Mesenchymal stem cell (in vitro differentiated cells and primary cell): ENCODE data around the gene MPZL1.

Source experiments
- DNase-seq: peaks from one replicate; pipeline ENCODE4 v3.0.0-alpha.2; 2013
- H2AFZ ChIP-seq: one replicate; pipeline ENCODE4 v1.6.1; 2013; ENCODE audit warnings: low read depth, mild to moderate bottlenecking, control low read depth, inconsistent platforms, low read length, moderate library complexity
- H2AK5ac ChIP-seq: 2 replicates; pipeline ENCODE4 v1.6.1; 2013; ENCODE audit warnings: low read length, moderate library complexity, mild to moderate bottlenecking, inconsistent platforms; ENCODE audit not compliant: severe bottlenecking
- H2BK120ac ChIP-seq: one replicate; pipeline ENCODE4 v1.6.1; 2013; ENCODE audit warnings: low read depth, mild to moderate bottlenecking, inconsistent platforms, low read length, moderate library complexity
- H2BK12ac ChIP-seq, 2 experiments: one replicate each; pipeline ENCODE4 v1.6.1; 2013; ENCODE audit warnings: inconsistent platforms in 2 of 2, low read length in 2 of 2, mild to moderate bottlenecking in 2 of 2, moderate library complexity in 2 of 2, control low read depth in 1 of 2
- H2BK15ac ChIP-seq: one replicate; pipeline ENCODE4 v1.6.1; 2013; ENCODE audit warnings: mild to moderate bottlenecking, low read depth, inconsistent platforms; ENCODE audit not compliant: poor library complexity, severe bottlenecking
- H2BK5ac ChIP-seq: 2 replicates; pipeline ENCODE4 v1.6.1; 2013; ENCODE audit warnings: low read depth, mild to moderate bottlenecking, low read length, control low read depth, inconsistent platforms; ENCODE audit not compliant: poor library complexity, severe bottlenecking
- H3K14ac ChIP-seq, 2 experiments: one replicate each; pipeline ENCODE4 v1.6.1; 2013; ENCODE audit warnings: inconsistent platforms in 2 of 2, low read length in 2 of 2, control low read depth in 1 of 2, mild to moderate bottlenecking in 1 of 2, moderate library complexity in 1 of 2
- H3K18ac ChIP-seq, 2 experiments: one replicate each; pipeline ENCODE4 v1.6.1; 2013; ENCODE audit warnings: inconsistent platforms in 2 of 2, low read length in 2 of 2, control low read depth in 1 of 2, low read depth in 1 of 2, mild to moderate bottlenecking in 1 of 2
- H3K23ac ChIP-seq, 2 experiments: one replicate each; pipeline ENCODE4 v1.6.1; 2013; ENCODE audit warnings: inconsistent platforms in 2 of 2, low read length in 2 of 2, mild to moderate bottlenecking in 2 of 2, moderate library complexity in 2 of 2, control low read depth in 1 of 2
- H3K27ac ChIP-seq: 2 replicates; pipeline ENCODE4 v1.5.1; 2013; ENCODE audit warnings: mild to moderate bottlenecking, moderate library complexity, low read length, control low read depth, inconsistent platforms; ENCODE audit not compliant: poor library complexity, severe bottlenecking
- H3K27me3 ChIP-seq, 2 experiments: 2 replicates each; pipeline versions ENCODE4 v1.6.1 to v1.7.0; 2013; ENCODE audit warnings: low read length in 2 of 2, mild to moderate bottlenecking in 2 of 2, moderate library complexity in 2 of 2, control low read depth in 1 of 2, inconsistent platforms in 1 of 2; ENCODE audit not compliant: control insufficient read depth in 1 of 2, insufficient read depth in 1 of 2
- H3K36me3 ChIP-seq, 2 experiments: 2 replicates each; pipeline versions ENCODE4 v1.6.1 to v1.7.0; 2013; ENCODE audit warnings: low read length in 2 of 2, control low read depth in 1 of 2, inconsistent platforms in 1 of 2, low read depth in 1 of 2, mild to moderate bottlenecking in 1 of 2; ENCODE audit not compliant: insufficient read depth in 2 of 2, control insufficient read depth in 1 of 2
- H3K4ac ChIP-seq, 2 experiments: one replicate each; pipeline ENCODE4 v1.6.1; 2013; ENCODE audit warnings: inconsistent platforms in 2 of 2, low read length in 2 of 2, mild to moderate bottlenecking in 2 of 2, moderate library complexity in 2 of 2, control low read depth in 1 of 2, low read depth in 1 of 2
- H3K4me1 ChIP-seq: 2 replicates; pipeline ENCODE4 v1.6.1; 2013; ENCODE audit warnings: low read depth, low read length, control low read depth; ENCODE audit not compliant: control insufficient read depth, insufficient read depth
- H3K4me2 ChIP-seq: 2 replicates; pipeline ENCODE4 v1.6.1; 2013; ENCODE audit warnings: low read length, mild to moderate bottlenecking, inconsistent platforms; ENCODE audit not compliant: poor library complexity, severe bottlenecking
- H3K4me3 ChIP-seq, 2 experiments: 2 replicates each; pipeline versions ENCODE4 v1.5.1 to v1.7.0; 2013; ENCODE audit warnings: low read length in 2 of 2, mild to moderate bottlenecking in 2 of 2, control low read depth in 1 of 2, low read depth in 1 of 2; ENCODE audit not compliant: insufficient read depth in 1 of 2
- H3K79me1 ChIP-seq: replicated peaks from 2 replicates; pipeline ENCODE4 v1.6.1; 2013; ENCODE audit warnings: mild to moderate bottlenecking, control low read depth, low read length, inconsistent platforms; ENCODE audit not compliant: poor library complexity, severe bottlenecking
- H3K9ac ChIP-seq: 2 replicates; pipeline ENCODE4 v1.7.0; 2013; ENCODE audit warnings: mild to moderate bottlenecking, low read length, moderate library complexity
- H3K9me3 ChIP-seq: 2 replicates; pipeline ENCODE4 v1.7.0; 2013; ENCODE audit warnings: mild to moderate bottlenecking, low read length; ENCODE audit not compliant: control insufficient read depth
- H4K8ac ChIP-seq: one replicate; pipeline ENCODE4 v1.6.1; 2013; ENCODE audit warnings: inconsistent platforms, mild to moderate bottlenecking, low read length, moderate library complexity
- H4K91ac ChIP-seq: one replicate; pipeline ENCODE4 v1.6.1; 2013; ENCODE audit warnings: mild to moderate bottlenecking, low read length, inconsistent platforms
- WGBS: methylation state at CpG from one replicate; pipeline ENCODE4 v1.1.7; 2013; ENCODE audit warnings: mixed read lengths; 5-methylcytosine and 5-hydroxymethylcytosine counted together

Gene MPZL1

DNA sequence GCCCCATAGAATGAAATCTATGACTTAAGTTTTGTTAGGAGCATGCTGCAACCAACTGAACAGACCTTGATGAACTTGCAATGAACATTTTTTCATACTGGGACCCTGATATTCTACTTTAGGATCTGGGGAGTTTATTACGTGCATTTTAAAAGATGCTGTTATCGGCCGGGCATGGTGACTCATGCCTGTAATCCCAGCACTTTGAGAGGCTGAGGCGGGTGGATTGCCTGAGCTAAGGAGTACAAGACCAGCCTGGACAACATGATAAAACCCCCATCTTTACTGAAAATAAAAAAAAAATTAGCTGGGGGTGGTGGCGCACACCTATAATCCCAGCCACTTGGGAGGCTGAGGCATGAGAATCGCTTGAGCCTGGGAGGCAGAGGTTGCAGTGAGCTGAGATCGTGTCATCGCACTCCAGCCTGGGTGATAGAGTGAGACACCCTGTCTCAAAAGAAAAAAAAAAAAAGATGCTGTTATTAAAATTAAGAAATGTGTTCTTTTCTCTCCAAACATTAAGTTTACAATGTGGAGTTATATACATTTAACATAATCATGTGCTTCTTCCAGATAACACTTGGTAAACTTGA lies 7.1 kb downstream of the MPZL1 start:
- Histone ChIP-seq H4K8ac (no peak overlapping the region), H2BK15ac (no peak overlapping the region), H2BK12ac (no peak overlapping the region), H2AFZ (no peak overlapping the region), H3K27ac (no peak overlapping the region), H3K4ac (no peak overlapping the region), H3K79me1 (no peaks in the 10 kb centered on the region), H3K9ac (no peak overlapping the region), H3K18ac (no peak overlapping the region), H3K27me3 (no peaks in the 10 kb centered on the region), H3K36me3 (peaks cover 17 to 21% of the 10 kb centered on the region in 2 experiments), H3K4me1 (peaks cover 3% of the 10 kb centered on the region), H3K4me2 (no peak overlapping the region), H3K9me3 (no peaks in the 10 kb centered on the region), H2AK5ac (no peak overlapping the region), H2BK120ac (no peak overlapping the region), H3K23ac (no peak overlapping the region), H3K4me3 (no peak overlapping the region), H4K91ac (no peak overlapping the region), H3K14ac (no peak overlapping the region), H2BK5ac (no peak overlapping the region)
- WGBS = 55% methylated on average over 5 of the region's 8 CpGs
- peak; percentile 70 for DNase-seq

DNA sequence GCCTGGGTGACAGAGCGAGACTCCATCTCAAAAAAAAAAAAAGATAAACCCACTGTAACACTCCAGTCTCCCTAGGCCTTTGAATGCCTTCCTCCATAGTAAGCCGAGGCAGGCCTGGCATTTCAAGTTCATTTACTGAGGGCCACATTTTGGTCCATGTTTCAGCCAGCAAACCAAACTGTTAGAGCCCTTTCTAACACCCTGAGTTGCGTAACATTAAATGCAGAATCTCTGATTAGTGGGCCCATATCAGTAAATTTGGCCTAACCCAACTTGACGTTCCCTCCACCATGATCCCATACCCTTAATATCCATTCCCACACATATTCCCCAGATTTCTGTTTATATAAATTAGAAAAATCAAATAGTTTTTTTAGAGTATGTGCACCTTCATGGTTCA lies 12.4 kb downstream of the MPZL1 start:
- H2AK5ac ChIP-seq = no peak overlapping the region
- no peak overlapping the region for H4K8ac ChIP-seq
- H3K27ac ChIP-seq = no peak overlapping the region
- no peak overlapping the region for H2BK15ac ChIP-seq
- no peak overlapping the region for H2AFZ ChIP-seq
- DNase-seq = no peak
- H3K4me1 ChIP-seq = peaks cover 2% of the 10 kb centered on the region
- H4K91ac ChIP-seq = no peak overlapping the region
- H3K4me3 ChIP-seq = no peak overlapping the region
- H3K4ac ChIP-seq = no peak overlapping the region
- H2BK5ac ChIP-seq = no peak overlapping the region
- no peak overlapping the region for H3K23ac ChIP-seq
- 99% methylated on average over 3 of the region's 4 CpGs for WGBS
- H3K27me3 ChIP-seq = no peaks in the 10 kb centered on the region
- peaks cover 21 to 31% of the 10 kb centered on the region in 2 experiments for H3K36me3 ChIP-seq
- H3K9ac ChIP-seq = no peak overlapping the region
- H3K4me2 ChIP-seq = no peak overlapping the region
- H3K18ac ChIP-seq = no peak overlapping the region
- H2BK12ac ChIP-seq = no peak overlapping the region
- H3K9me3 ChIP-seq = no peaks in the 10 kb centered on the region
- H3K79me1 ChIP-seq = no peaks in the 10 kb centered on the region
- H2BK120ac ChIP-seq = no peak overlapping the region
- no peak overlapping the region for H3K14ac ChIP-seq

DNA sequence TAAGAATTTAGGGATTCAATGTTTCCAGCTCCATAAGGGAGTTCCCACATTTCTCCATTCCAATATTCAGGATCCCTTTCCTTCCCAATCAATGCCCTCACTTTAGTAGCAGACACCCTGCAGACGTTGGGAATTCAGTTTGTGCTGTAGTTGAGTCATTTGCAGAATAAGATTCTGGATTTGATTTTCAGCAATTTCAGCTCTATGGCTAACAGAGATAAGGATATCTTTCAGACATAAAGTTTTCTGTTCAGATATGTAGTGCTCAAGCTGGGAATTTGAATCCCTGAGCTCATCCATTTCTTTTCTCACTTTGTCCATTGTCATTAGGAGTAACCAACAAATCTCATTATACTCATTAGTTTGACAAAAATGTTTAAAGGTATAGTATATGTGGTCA lies 13.1 kb downstream of the MPZL1 start:
- no peak overlapping the region for H2AK5ac ChIP-seq
- WGBS = no CpG with 5 or more reads among the region's 1 CpG
- H2BK15ac ChIP-seq = no peak overlapping the region
- no peak overlapping the region for H3K18ac ChIP-seq
- H3K27me3 ChIP-seq = no peaks in the 10 kb centered on the region
- H2BK5ac ChIP-seq = no peak overlapping the region
- H3K9me3 ChIP-seq = no peaks in the 10 kb centered on the region
- no peak overlapping the region for H4K8ac ChIP-seq
- no peak overlapping the region for H3K27ac ChIP-seq
- no peak overlapping the region for H2BK120ac ChIP-seq
- no peak overlapping the region for H3K4ac ChIP-seq
- H3K36me3 ChIP-seq = peaks cover 21 to 31% of the 10 kb centered on the region in 2 experiments
- DNase-seq = no peak
- peaks cover 2% of the 10 kb centered on the region for H3K4me1 ChIP-seq
- H4K91ac ChIP-seq = no peak overlapping the region
- no peak overlapping the region for H3K9ac ChIP-seq
- no peak overlapping the region for H3K4me2 ChIP-seq
- no peak overlapping the region for H3K4me3 ChIP-seq
- H3K79me1 ChIP-seq = no peaks in the 10 kb centered on the region
- no peak overlapping the region for H3K23ac ChIP-seq
- no peak overlapping the region for H3K14ac ChIP-seq
- no peak overlapping the region for H2BK12ac ChIP-seq
- no peak overlapping the region for H2AFZ ChIP-seq

DNA sequence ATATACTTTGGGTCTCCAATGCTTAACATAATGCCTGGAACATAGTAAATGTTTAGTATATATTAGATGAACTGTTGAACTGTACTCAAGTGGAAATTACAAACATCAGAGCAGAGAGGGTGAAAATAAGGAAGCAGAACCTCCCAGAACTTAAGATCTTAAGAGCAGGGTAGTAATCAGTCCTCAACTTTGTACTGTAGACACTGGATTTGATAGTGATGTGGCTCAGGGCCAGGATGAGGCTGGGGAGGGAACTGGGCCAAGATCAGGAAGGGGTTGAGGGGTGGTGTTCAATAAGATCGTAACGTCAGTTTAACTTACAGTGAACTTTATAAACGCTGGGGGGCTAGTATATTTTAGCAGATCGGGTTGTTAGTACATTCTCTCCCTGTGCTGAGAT lies 15.4 kb downstream of the MPZL1 start:
- no peak overlapping the region for H2BK5ac ChIP-seq
- H3K9me3 ChIP-seq = no peaks in the 10 kb centered on the region
- H2BK15ac ChIP-seq = no peak overlapping the region
- WGBS = 98% methylated on average over 3 of the region's 4 CpGs
- H3K23ac ChIP-seq = no peak overlapping the region
- no peak overlapping the region for H3K27ac ChIP-seq
- H3K36me3 ChIP-seq = peaks cover 8 to 14% of the 10 kb centered on the region in 2 experiments
- H2AFZ ChIP-seq = no peak overlapping the region
- H3K14ac ChIP-seq = no peak overlapping the region
- no peak overlapping the region for H3K4me2 ChIP-seq
- no peak overlapping the region for H2BK12ac ChIP-seq
- H3K9ac ChIP-seq = no peak overlapping the region
- H3K4ac ChIP-seq = no peak overlapping the region
- no peak overlapping the region for H3K4me3 ChIP-seq
- no peak overlapping the region for H4K91ac ChIP-seq
- no peaks in the 10 kb centered on the region for H3K27me3 ChIP-seq
- no peak overlapping the region for H2BK120ac ChIP-seq
- H2AK5ac ChIP-seq = no peak overlapping the region
- no peak overlapping the region for H3K18ac ChIP-seq
- peaks cover 2% of the 10 kb centered on the region for H3K79me1 ChIP-seq
- no peak for DNase-seq
- peaks cover 4% of the 10 kb centered on the region for H3K4me1 ChIP-seq
- no peak overlapping the region for H4K8ac ChIP-seq
